Parathyroid adenoma (tissue), 2 donors: ENCODE measurements around the gene MSI2.

ENCODE experiments used
- H2AFZ ChIP-seq: fragments of 300-600 bp; sonication (generic); one replicate; pipeline ENCODE4 v1.7.0; 2017; ENCODE audit warnings: antibody characterized with exemption, mild to moderate bottlenecking
- H3K27ac ChIP-seq: fragments of 300-600 bp; sonication (generic); one replicate; pipeline ENCODE4 v1.7.0; 2017
- H3K27me3 ChIP-seq: fragments of 300-600 bp; sonication (generic); one replicate; pipeline ENCODE4 v1.7.0; 2017; ENCODE audit warnings: low read length; ENCODE audit not compliant: control insufficient read depth, insufficient read depth
- H3K36me3 ChIP-seq: fragments of 300-600 bp; sonication (generic); one replicate; pipeline ENCODE4 v1.7.0; 2017; ENCODE audit warnings: low read length; ENCODE audit not compliant: control insufficient read depth, insufficient read depth
- H3K4me1 ChIP-seq: fragments of 300-600 bp; sonication (generic); one replicate; pipeline ENCODE4 v1.7.0; 2017; ENCODE audit warnings: control low read depth
- H3K4me2 ChIP-seq: fragments of 300-600 bp; sonication (generic); one replicate; pipeline ENCODE4 v1.7.0; 2017; ENCODE audit warnings: low read length
- H3K4me3 ChIP-seq: fragments of 300-600 bp; sonication (generic); one replicate; pipeline ENCODE4 v1.7.0; 2017; ENCODE audit warnings: low read depth, low read length
- H3K79me2 ChIP-seq: fragments of 300-600 bp; sonication (generic); one replicate; pipeline ENCODE4 v1.7.0; 2017; ENCODE audit warnings: control low read depth
- H3K9ac ChIP-seq: fragments of 300-600 bp; sonication (generic); one replicate; pipeline ENCODE4 v1.7.0; 2017; ENCODE audit warnings: mild to moderate bottlenecking
- H3K9me3 ChIP-seq: fragments of 300-600 bp; sonication (generic); one replicate; pipeline ENCODE4 v1.7.0; 2017; ENCODE audit warnings: low read length; ENCODE audit not compliant: control insufficient read depth
- CTCF ChIP-seq: fragments of 300-600 bp; sonication (generic); IDR thresholded peaks from one replicate; pipeline ENCODE4 v1.7.0; 2017; ENCODE audit warnings: antibody characterized with exemption, mild to moderate bottlenecking
- donor health status: primary hyperparathyroidism.

The MSI2 gene

GRCh38 chr17:57341611-57342540, 85.6 kb downstream of the MSI2 start:
- no peaks in the 10 kb centered on the region for H3K9me3 ChIP-seq
- H3K4me3 ChIP-seq: no peak overlapping the region
- H3K27me3 ChIP-seq: no peaks in the 10 kb centered on the region
- no peaks in the 10 kb centered on the region for H3K36me3 ChIP-seq
- peaks cover 48% of the 10 kb centered on the region for H3K79me2 ChIP-seq
- no peak for TF ChIP-seq CTCF
- peak overlapping the region; percentile 25 for H3K27ac ChIP-seq
- peaks cover 53% of the 10 kb centered on the region for H3K4me1 ChIP-seq
- H2AFZ ChIP-seq: no peak overlapping the region
- no peak overlapping the region for H3K4me2 ChIP-seq
- H3K9ac ChIP-seq: no peak overlapping the region

GRCh38 chr17:57342963-57343589, 86.8 kb downstream of the MSI2 start:
- H3K27ac ChIP-seq: peak overlapping the region; percentile 25
- H3K27me3 ChIP-seq: no peaks in the 10 kb centered on the region
- no peaks in the 10 kb centered on the region for H3K9me3 ChIP-seq
- peaks cover 48% of the 10 kb centered on the region for H3K79me2 ChIP-seq
- H3K4me1 ChIP-seq: peaks cover 53% of the 10 kb centered on the region
- no peak overlapping the region for H2AFZ ChIP-seq
- H3K9ac ChIP-seq: no peak overlapping the region
- H3K4me2 ChIP-seq: no peak overlapping the region
- no peak overlapping the region for H3K4me3 ChIP-seq
- no peak for TF ChIP-seq CTCF
- no peaks in the 10 kb centered on the region for H3K36me3 ChIP-seq

DNA sequence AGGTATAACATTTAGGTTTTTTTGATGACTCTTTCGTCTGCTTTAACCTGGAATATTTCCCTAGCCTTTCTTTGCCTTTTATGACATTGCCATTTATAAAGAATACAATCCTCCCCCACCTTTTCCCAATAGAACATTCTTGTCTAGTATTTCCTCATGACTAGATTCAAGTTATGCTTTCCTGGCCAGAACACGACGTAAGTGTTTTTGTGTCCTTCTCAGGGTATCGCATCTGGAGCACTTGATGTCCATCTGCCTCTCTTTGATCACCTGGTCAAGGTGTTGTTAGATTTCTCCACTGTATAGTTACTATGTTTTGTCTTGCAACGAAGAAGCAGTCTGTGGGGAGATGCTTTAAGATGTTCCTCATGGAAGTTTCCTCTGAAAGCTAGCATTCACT, 87.4 kb downstream of the MSI2 start:
- no peak overlapping the region for H3K4me2 ChIP-seq
- no peak for TF ChIP-seq CTCF
- peaks cover 53% of the 10 kb centered on the region for H3K4me1 ChIP-seq
- H3K36me3 ChIP-seq: no peaks in the 10 kb centered on the region
- no peaks in the 10 kb centered on the region for H3K9me3 ChIP-seq
- peaks cover 48% of the 10 kb centered on the region for H3K79me2 ChIP-seq
- no peak overlapping the region for H2AFZ ChIP-seq
- peak overlapping the region; percentile 25 for H3K27ac ChIP-seq
- H3K9ac ChIP-seq: no peak overlapping the region
- H3K27me3 ChIP-seq: no peaks in the 10 kb centered on the region
- no peak overlapping the region for H3K4me3 ChIP-seq

- H3K27ac ChIP-seq: peak overlapping the region; percentile 25
- no peaks in the 10 kb centered on the region for H3K9me3 ChIP-seq
- H3K4me3 ChIP-seq: no peak overlapping the region
- no peak overlapping the region for H3K9ac ChIP-seq
- no peak overlapping the region for H2AFZ ChIP-seq
- H3K4me1 ChIP-seq: peaks cover 51% of the 10 kb centered on the region
- peaks cover 48% of the 10 kb centered on the region for H3K79me2 ChIP-seq
- no peaks in the 10 kb centered on the region for H3K27me3 ChIP-seq
- TF ChIP-seq CTCF: no peak
- no peak overlapping the region for H3K4me2 ChIP-seq
- H3K36me3 ChIP-seq: no peaks in the 10 kb centered on the region
Observed at GRCh38 chr17:57344261-57344660, 87.9 kb downstream of the MSI2 start.
